Measurements from ENCODE around the gene RBM22. TPM values are rescaled to one million over a fixed set of nuclear protein-coding genes. Genes with fewer than 3 reads are reported as not detected.

RBM22 gene
- total and polyA plus RNA-seq, 2 of the 4 experiments (the other 2 are of a cell fraction): 26.2 to 34.2 TPM

GRCh38 chr5:150651924-150652671 lies 48.8 kb downstream of the RBM22 start:
- H3K9me3 ChIP-seq (ENCODE audit: control insufficient read depth, insufficient read depth, low read length): no peaks in the 10 kb centered on the region
- no peak overlapping the region for H3K18ac ChIP-seq (ENCODE audit: low read depth, low read length)
- no peaks in the 10 kb centered on the region for H3K27me3 ChIP-seq (ENCODE audit: control insufficient read depth, insufficient read depth, low read length)
- no peak for ATAC-seq (ENCODE audit: low read depth)
- dilution Hi-C loops (cut with HindIII; ENCODE audit: low sequenced_read_pairs, unreplicated experiment): no loop called here
- H3K56ac ChIP-seq (ENCODE audit: extremely low read depth, insufficient read depth, low read length): no peak overlapping the region
- no peak overlapping the region for H3K4me3 ChIP-seq (ENCODE audit: insufficient read depth, low read depth, low read length)
- H4K20me1 ChIP-seq (ENCODE audit: insufficient read depth, low read length): peaks cover 53% of the 10 kb centered on the region
- ChIA-PET CTCF (interaction anchor here (0.6 kb wide), 1 partner anchor 219 kb away, joined by 3 read pairs; no protein-coding TSS in a partner anchor), POLR2A (ENCODE audit: unreplicated experiment) (no interaction called here)
- H3K4me1 ChIP-seq (ENCODE audit: control insufficient read depth, insufficient read depth, low read length): peaks cover 23% of the 10 kb centered on the region
- H2BK5ac ChIP-seq (ENCODE audit: low read depth, low read length, poor library complexity, severe bottlenecking): no peak overlapping the region
- intact Hi-C loops (cut with micrococcal nuclease): no loop called here
- H3K4ac ChIP-seq (ENCODE audit: low read depth, low read length): no peak overlapping the region
- no peak overlapping the region for H4K91ac ChIP-seq (ENCODE audit: insufficient read depth, low read depth, low read length)
- H3K4me2 ChIP-seq (ENCODE audit: low read depth, low read length): no peak overlapping the region
- WGBS, 2 experiments (ENCODE audit: extremely low coverage in 2 of 2, insufficient read length in 1 of 2): 40% methylated on average over 2 of the region's 13 CpGs; no CpG with 5 or more reads in 1 of the 2 experiments
- no peak overlapping the region for H4K5ac ChIP-seq (ENCODE audit: low read depth, low read length)
- H3K14ac ChIP-seq (replicated peaks; ENCODE audit: low read depth, low read length): no peak overlapping the region
- peaks cover 68% of the 10 kb centered on the region for H3K36me3 ChIP-seq (ENCODE audit: control insufficient read depth, insufficient read depth, low read length)
- H3K27ac ChIP-seq (ENCODE audit: insufficient read depth, low read length): no peak overlapping the region
- no peak overlapping the region for H2BK20ac ChIP-seq (ENCODE audit: low read depth, low read length)
- no peak overlapping the region for H2AK5ac ChIP-seq (ENCODE audit: low read depth, low read length)
- no peak for DNase-seq
- no peak overlapping the region for H2BK120ac ChIP-seq (ENCODE audit: low read depth, low read length)
- H2BK15ac ChIP-seq (ENCODE audit: low read depth, low read length): no peak overlapping the region
- TF ChIP-seq BHLHE40 (IDR thresholded peaks at IDR 0.05; ENCODE audit: low read depth, low read length): no peak
- no peak for TF ChIP-seq CHD1 (IDR thresholded peaks at IDR 0.05; ENCODE audit: low read depth, low read length)
- no peak for TF ChIP-seq CTCF (conservative IDR thresholded peaks at IDR 0.05; ENCODE audit: low read depth, low read length)
- no peak for TF ChIP-seq RAD21 (IDR thresholded peaks at IDR 0.05; ENCODE audit: low read length)
- TF ChIP-seq NFE2L2 (IDR thresholded peaks at IDR 0.05; ENCODE audit: low read depth, low read length): no peak
- TF ChIP-seq MAFK (IDR thresholded peaks at IDR 0.05; ENCODE audit: low read depth, low read length): no peak
- TF ChIP-seq, protein P1, sequence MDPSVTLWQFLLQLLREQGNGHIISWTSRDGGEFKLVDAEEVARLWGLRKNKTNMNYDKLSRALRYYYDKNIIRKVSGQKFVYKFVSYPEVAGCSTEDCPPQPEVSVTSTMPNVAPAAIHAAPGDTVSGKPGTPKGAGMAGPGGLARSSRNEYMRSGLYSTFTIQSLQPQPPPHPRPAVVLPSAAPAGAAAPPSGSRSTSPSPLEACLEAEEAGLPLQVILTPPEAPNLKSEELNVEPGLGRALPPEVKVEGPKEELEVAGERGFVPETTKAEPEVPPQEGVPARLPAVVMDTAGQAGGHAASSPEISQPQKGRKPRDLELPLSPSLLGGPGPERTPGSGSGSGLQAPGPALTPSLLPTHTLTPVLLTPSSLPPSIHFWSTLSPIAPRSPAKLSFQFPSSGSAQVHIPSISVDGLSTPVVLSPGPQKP (IDR thresholded peaks at IDR 0.05; ENCODE audit: borderline replicate concordance, low read depth, low read length): no peak
- TF ChIP-seq USF2 (IDR thresholded peaks at IDR 0.05; ENCODE audit: low read depth, low read length): no peak
- no peak for TF ChIP-seq RCOR1 (IDR thresholded peaks at IDR 0.05; ENCODE audit: insufficient replicate concordance, low read length)
- no peak for TF ChIP-seq POLR2A (IDR thresholded peaks at IDR 0.05; ENCODE audit: low read depth, low read length)
- no peak for TF ChIP-seq FOS (IDR thresholded peaks at IDR 0.05; ENCODE audit: low read depth, low read length)
- TF ChIP-seq CEBPB (IDR thresholded peaks at IDR 0.05; ENCODE audit: low read depth, low read length): no peak
- no peak for TF ChIP-seq MXI1 (IDR thresholded peaks at IDR 0.05; ENCODE audit: borderline replicate concordance, low read depth, low read length)
- no peak overlapping the region for H4K8ac ChIP-seq (ENCODE audit: low read depth in 2 of 2, low read length in 2 of 2)
- no peak overlapping the region for H2AFZ ChIP-seq (replicated peaks; ENCODE audit: low read length, poor library complexity)
- peaks cover 33 to 46% of the 10 kb centered on the region in 2 experiments for H3K79me1 ChIP-seq (ENCODE audit: low read depth in 1 of 2, low read length in 2 of 2)
- peak overlapping the region; percentile 49; the same call in 1 of the 2 replicates for H3K23ac ChIP-seq (ENCODE audit: low read depth, low read length)
- BruUV-seq (replicated peaks): no TSS peak
- H3K9me1 ChIP-seq (ENCODE audit: insufficient read depth, low read length): peaks cover 8% of the 10 kb centered on the region; the same call in 1 of the 2 replicates
- in situ Hi-C loops (cut with MboI; ENCODE audit: low sequenced_read_pairs): loop anchor here (5.0 kb wide), 2 partner anchors 90 to 200 kb away; no protein-coding TSS in a partner anchor
- no peak overlapping the region for H3K9ac ChIP-seq (ENCODE audit: low read depth, low read length)
- H2AK9ac ChIP-seq (replicated peaks; ENCODE audit: low read depth, low read length, poor library complexity): no peak overlapping the region

Data from IMR-90 (cell line).